Skeletal muscle satellite cell (primary cell): ENCODE results near the gene FNBP1L.
"Not testable (repeated sequence)": the region's sequence is repeated elsewhere in the genome, so short reads cannot be mapped to it uniquely, and the experiment has no call there.

Source experiments
- H3K27me3 ChIP-seq: 2 replicates; pipeline ENCODE4 v1.7.0; 2013; ENCODE audit warnings: low read length; ENCODE audit not compliant: control insufficient read depth, insufficient read depth
- H3K36me3 ChIP-seq: 2 replicates; pipeline ENCODE4 v1.7.0; 2013; ENCODE audit warnings: mild to moderate bottlenecking, control low read depth, low read length; ENCODE audit not compliant: insufficient read depth
- H3K4me1 ChIP-seq: 2 replicates; pipeline ENCODE4 v1.7.0; 2013; ENCODE audit warnings: low read length; ENCODE audit not compliant: control insufficient read depth, insufficient read depth
- H3K4me2 ChIP-seq: 2 replicates; pipeline ENCODE4 v1.7.0; 2013; ENCODE audit warnings: mild to moderate bottlenecking, low read length
- H3K4me3 ChIP-seq: 2 replicates; pipeline ENCODE4 v1.7.0; 2013; ENCODE audit warnings: low read length
- H3K9ac ChIP-seq: 2 replicates; pipeline ENCODE4 v1.7.0; 2013; ENCODE audit warnings: mild to moderate bottlenecking, low read depth, low read length, moderate library complexity
- H3K9me3 ChIP-seq: replicated peaks from 2 replicates; pipeline ENCODE4 v1.7.0; 2013; ENCODE audit warnings: mild to moderate bottlenecking, control low read depth, low read length

FNBP1L gene

DNA sequence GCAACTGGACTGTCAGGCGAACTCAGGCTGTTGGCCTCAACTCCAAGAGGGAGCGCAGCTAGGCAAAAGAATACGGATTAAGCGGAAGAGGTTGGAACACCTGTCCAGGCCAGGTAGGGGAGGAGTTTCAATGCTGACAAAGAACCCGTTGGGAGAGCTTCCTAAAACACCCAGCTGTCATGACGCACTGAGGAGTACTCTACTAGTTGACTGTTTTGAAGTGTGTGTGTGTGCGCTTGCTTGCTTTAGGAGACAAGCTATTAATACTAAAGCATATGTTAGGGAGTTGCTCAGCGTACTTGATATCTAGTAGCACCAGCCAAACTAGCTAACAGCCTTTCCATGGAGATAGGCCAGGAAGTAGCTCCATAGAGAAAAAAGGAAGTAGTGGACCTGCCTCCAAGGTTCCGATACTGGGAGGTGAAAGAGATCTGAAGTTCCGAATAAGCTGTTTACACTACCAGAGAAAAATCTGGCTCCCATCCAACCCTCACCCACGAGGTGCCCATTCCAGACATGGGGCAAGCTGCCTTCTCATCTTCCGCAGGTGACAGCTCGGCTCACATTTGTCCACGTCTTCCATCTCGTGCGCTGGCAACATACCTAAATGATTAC is 974 bp upstream of the FNBP1L start:
- peak overlapping the region; percentile 100 for H3K4me2 ChIP-seq
- peaks cover 12% of the 10 kb centered on the region for H3K4me1 ChIP-seq
- no peaks in the 10 kb centered on the region for H3K36me3 ChIP-seq
- H3K27me3 ChIP-seq = no peaks in the 10 kb centered on the region
- H3K9ac ChIP-seq = peak overlapping the region; percentile 79
- H3K4me3 ChIP-seq = peak overlapping the region; percentile 97
- no peaks in the 10 kb centered on the region for H3K9me3 ChIP-seq

DNA sequence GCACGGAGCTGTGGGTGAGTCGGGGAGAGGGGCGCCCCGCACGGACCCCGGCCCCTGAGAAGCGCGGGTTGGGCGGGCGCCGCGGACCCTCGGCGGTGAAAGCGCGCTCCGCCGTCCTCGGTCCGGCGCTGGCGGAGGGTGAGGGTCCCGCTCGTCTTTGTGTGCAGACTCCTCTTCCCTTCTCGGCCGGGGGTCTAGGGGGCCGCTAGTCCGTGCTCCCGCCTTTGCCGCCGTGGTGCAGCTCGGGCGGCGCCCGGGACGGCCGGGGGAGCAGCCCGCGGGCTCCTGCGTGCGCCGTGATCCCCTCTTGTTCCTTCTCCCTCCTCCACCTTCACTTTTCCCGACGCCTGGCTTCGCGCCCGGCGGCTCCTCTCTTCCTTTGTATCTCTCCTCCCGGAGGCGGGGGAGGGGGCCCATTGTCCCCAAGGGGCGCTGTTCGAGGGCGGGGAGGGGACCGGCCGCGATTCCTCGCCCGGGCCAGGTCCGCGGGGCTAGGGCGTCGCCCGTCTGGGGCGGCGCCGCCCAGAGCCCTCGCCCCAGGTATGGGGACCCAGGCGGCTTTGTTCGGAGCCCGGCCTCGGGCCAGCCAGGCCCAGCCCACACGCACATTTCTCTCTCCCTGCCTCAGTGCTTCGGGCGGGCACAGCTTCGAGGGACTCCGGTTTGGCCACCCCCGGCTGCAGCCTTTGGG is 519 bp downstream of the FNBP1L start:
- Histone ChIP-seq H3K9ac (peak overlapping the region; percentile 82), H3K4me1 (peaks cover 12% of the 10 kb centered on the region), H3K27me3 (no peaks in the 10 kb centered on the region), H3K4me3 (peak overlapping the region; percentile 97), H3K4me2 (peak overlapping the region; percentile 100), H3K9me3 (no peaks in the 10 kb centered on the region), H3K36me3 (no peaks in the 10 kb centered on the region)

DNA sequence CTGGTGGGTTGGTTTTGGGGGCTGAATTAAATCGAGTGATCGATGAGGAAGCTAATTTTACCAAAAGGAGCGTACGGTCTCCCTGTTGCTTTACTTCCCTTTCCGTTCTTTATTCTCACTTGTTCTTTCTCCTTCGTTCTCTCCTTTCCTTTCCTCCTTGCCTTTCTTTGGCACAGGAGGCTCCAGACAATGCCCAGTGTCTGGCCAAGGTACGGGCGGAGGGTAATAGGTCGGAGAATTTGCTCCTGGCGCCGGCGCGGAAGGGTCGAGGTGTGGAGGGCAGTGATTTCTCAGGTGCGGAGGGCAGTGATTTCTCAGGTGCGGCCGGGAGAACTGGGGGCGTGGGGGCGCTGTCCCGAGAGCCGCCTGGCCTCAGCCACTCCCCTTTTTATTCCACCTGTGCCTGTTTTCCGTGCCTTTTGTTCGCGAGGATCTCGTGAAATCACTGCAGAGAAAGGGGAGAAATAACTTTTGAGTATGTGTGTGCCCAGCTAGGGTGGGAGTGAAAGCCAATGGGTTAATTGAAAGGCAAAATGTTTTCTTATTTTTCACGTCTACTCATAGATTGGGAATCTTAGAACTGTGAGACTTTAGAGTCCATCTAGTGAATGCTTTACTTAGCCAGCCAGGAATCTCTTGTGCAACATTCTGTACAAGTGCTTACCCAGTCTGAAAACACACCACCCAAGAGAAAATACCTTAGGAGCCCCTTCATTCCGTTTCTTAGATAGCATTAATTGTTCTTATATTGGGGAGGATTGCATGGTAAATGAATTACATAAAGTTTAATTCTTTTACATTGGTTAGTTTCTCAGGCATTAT is 1.3 kb downstream of the FNBP1L start:
- H3K36me3 ChIP-seq = no peaks in the 10 kb centered on the region
- H3K9me3 ChIP-seq = no peaks in the 10 kb centered on the region
- peaks cover 16% of the 10 kb centered on the region for H3K4me1 ChIP-seq
- H3K9ac ChIP-seq = peak overlapping the region; percentile 82
- no peaks in the 10 kb centered on the region for H3K27me3 ChIP-seq
- H3K4me3 ChIP-seq = peak overlapping the region; percentile 97
- peak overlapping the region; percentile 100 for H3K4me2 ChIP-seq

DNA sequence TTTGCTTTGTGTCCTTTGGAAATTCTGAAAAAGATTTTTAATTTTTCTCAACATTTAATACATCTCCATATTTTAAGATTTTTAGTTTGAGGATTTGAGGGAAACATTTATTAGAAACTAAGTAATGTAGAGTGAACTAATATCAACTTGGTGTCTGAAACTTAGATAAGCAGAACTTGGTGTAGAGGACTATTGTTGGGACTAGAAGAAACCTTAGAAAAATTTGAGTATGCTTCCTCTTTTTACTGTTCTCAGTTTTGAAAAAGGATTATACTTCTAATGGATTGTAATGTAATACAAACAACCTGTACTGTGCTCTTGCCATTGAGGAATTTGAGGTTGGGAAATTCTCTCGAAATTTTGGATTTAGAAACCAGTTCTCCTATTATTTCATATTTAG is 2.4 kb downstream of the FNBP1L start:
- H3K4me3 ChIP-seq = no peak overlapping the region
- peaks cover 17% of the 10 kb centered on the region for H3K4me1 ChIP-seq
- no peaks in the 10 kb centered on the region for H3K9me3 ChIP-seq
- H3K36me3 ChIP-seq = no peaks in the 10 kb centered on the region
- no peak overlapping the region for H3K4me2 ChIP-seq
- no peak overlapping the region for H3K9ac ChIP-seq
- no peaks in the 10 kb centered on the region for H3K27me3 ChIP-seq

DNA sequence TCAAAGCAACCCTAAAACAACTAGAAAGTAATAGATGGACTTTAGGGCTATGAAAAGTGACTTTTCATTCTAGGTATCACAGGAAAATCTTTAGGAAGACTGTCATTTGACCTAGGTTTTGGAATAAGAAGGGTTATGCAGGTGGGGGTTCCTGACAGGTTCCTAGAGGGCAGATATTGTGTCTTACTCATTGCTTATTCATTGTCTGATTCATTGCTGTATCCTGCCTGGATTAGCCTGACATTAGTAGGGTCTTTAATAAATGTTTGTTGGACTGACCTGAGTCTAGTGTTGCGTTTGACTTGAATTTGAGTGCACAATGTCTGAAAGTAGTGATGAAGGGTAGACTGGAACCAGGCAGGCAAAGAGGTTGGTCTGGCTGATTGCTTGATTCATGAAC is 6.0 kb downstream of the FNBP1L start:
- Histone ChIP-seq H3K4me3 (no peak overlapping the region), H3K9ac (no peak overlapping the region), H3K36me3 (no peaks in the 10 kb centered on the region), H3K9me3 (no peaks in the 10 kb centered on the region), H3K4me2 (no peak overlapping the region), H3K27me3 (no peaks in the 10 kb centered on the region), H3K4me1 (peaks cover 13% of the 10 kb centered on the region)

DNA sequence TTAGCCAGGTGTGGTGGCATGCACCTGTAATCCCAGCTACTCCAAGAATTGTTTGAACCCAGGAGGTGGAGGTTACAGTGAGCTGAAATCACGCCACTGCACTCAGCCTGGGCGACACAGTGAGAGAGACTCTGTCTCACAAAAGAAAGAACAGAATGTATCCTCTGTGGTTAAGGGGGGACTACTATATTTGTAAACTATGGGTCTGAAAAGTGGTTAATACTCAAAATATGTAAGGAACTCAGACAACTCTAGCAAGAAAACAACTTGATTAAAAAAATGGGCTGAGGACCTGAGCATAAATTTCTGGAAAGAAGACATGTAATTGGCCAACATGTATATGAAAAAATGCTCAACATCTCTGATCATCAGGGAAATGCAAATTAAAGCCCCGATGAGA is 11.2 kb downstream of the FNBP1L start:
- no peak overlapping the region for H3K4me3 ChIP-seq
- H3K4me2 ChIP-seq = peak overlapping the region; percentile 13
- no peaks in the 10 kb centered on the region for H3K36me3 ChIP-seq
- H3K9me3 ChIP-seq = no peaks in the 10 kb centered on the region
- no peaks in the 10 kb centered on the region for H3K27me3 ChIP-seq
- H3K9ac ChIP-seq = no peak overlapping the region
- peaks cover 11% of the 10 kb centered on the region for H3K4me1 ChIP-seq

DNA sequence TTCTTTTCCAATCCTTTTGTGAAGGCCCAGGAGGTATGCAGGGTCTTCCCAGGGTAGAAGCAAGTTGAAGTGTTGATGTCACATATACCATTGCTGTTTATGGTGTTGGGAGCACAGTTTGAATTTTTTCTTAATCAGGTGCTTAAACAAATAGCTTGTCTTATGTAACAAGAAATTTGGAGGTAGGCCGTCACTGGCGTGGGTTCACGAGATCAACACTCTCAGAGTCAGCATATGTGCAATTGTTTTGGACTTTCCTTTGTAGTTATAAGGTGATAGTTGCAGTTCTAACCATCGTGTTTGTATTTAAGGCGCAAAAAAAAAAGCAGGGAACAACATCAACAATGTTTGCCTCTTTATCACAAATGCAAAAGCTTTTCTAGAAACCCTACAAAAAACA is 13.3 kb downstream of the FNBP1L start:
- Histone ChIP-seq H3K9ac (no peak overlapping the region), H3K36me3 (no peaks in the 10 kb centered on the region), H3K9me3 (no peaks in the 10 kb centered on the region), H3K4me1 (peaks cover 10% of the 10 kb centered on the region), H3K4me3 (no peak overlapping the region), H3K4me2 (no peak overlapping the region), H3K27me3 (no peaks in the 10 kb centered on the region)

DNA sequence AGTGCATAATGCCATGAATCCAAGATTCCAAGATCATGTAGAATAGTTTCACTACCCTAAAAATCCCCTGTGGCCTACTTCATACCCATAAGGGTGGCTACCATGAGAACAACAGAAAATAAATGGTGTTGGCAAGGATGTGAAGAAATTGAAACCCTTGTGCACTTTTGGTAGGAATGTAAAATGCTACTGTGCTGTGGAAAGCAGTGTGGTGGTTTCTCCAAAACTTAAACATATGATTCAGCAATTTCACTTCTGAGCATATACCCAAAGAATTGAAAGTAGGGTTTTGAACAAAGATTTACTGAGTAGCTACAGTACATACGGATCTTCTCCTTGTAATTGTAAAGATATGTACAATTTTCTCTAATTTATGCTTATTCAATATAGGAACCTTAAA is 16.0 kb downstream of the FNBP1L start:
- Histone ChIP-seq H3K36me3 (no peaks in the 10 kb centered on the region), H3K27me3 (no peaks in the 10 kb centered on the region), H3K9me3 (no peaks in the 10 kb centered on the region), H3K9ac (no peak overlapping the region), H3K4me1 (peaks cover 6% of the 10 kb centered on the region), H3K4me3 (no peak overlapping the region), H3K4me2 (no peak overlapping the region)

DNA sequence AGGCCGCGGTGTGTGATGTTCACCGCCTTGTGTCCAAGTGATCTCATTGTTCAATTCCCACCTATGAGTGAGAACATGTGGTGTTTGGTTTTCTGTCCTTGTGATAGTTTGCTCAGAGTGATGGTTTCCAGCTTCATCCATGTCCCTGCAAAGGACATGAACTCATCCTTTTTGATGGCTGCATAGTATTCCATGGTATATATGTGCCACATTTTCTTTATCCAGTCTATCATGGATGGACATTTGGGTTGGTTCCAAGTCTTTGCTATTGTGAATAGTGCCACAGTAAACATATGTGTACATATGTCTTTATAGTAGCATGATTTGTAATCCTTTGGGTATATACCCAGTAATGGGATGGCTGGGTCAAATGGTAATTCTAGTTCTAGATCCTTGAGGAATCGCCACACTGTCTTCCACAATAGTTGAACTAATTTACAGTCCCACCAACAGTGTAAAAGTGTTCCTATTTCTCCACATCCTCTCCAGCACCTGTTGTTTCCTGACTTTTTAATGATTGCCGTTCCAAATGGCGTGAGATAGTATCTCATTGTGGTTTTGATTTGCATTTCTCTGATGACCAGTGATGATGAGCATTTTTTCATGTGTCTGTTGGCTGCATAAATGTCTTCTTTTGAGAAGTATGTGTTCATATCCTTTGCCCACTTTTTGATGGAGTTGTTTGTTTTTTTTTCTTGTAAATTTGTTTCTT is 17.6 kb downstream of the FNBP1L start:
- H3K4me1 ChIP-seq, H3K4me3 ChIP-seq, H3K9me3 ChIP-seq, H3K36me3 ChIP-seq, H3K4me2 ChIP-seq, H3K9ac ChIP-seq, H3K27me3 ChIP-seq: not testable (repeated sequence)

DNA sequence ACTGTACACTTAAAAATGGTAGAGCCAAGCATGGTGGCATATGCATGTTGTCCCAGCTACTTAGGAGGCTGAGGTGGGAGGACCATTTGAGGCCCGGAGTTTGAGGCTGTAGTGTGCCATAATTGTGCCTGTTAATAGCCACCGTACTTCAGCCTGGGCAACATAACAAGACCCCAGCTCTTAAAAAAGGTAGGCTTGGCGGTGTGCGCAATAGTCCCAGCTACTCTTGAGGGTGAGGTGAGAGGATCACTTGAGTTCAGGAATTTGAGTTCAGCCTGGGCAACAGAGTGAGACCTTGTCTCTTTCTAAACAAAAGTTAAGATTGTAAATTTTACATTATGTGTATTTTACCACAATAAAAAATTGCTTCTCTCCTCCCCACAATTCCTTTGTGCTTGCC is 19.7 kb downstream of the FNBP1L start:
- H3K4me2 ChIP-seq = no peak overlapping the region
- no peaks in the 10 kb centered on the region for H3K9me3 ChIP-seq
- no peaks in the 10 kb centered on the region for H3K27me3 ChIP-seq
- H3K4me3 ChIP-seq = no peak overlapping the region
- H3K36me3 ChIP-seq = no peaks in the 10 kb centered on the region
- no peak overlapping the region for H3K9ac ChIP-seq
- peaks cover 14% of the 10 kb centered on the region for H3K4me1 ChIP-seq

DNA sequence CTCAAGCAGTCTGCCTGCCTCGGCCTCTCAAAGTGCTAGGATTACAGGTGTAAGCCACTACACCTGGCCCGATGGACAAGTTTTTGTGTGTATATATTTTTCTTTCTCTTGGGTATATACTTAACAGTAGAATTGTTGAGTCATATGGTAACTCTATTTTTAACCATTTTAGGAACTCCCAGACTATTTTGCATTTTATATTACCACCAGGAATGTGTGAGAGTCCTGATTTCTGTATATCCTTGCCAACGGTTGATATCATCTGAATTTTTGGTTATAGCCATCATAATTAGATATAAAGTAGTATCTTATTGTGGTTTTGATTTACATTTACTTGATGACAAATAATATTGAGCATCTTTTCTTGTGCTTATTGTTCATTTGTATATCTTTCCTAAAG is 20.7 kb downstream of the FNBP1L start:
- no peaks in the 10 kb centered on the region for H3K27me3 ChIP-seq
- peaks cover 14% of the 10 kb centered on the region for H3K4me1 ChIP-seq
- H3K4me2 ChIP-seq = no peak overlapping the region
- no peak overlapping the region for H3K9ac ChIP-seq
- no peaks in the 10 kb centered on the region for H3K9me3 ChIP-seq
- no peak overlapping the region for H3K4me3 ChIP-seq
- no peaks in the 10 kb centered on the region for H3K36me3 ChIP-seq
